HEK293 (cell line): ENCODE data around the gene MBLAC1.

Source experiments
- EGR2 ChIP-seq: fragments of 450-650 bp; formaldehyde crosslinking; IDR thresholded peaks from 2 replicates; pipeline ENCODE4 v1.5.1; 2016; ENCODE audit warnings: low read depth, missing biosample characterization, missing genetic modification characterization
- GFI1B ChIP-seq: fragments of 450-650 bp; formaldehyde crosslinking; IDR thresholded peaks from 2 replicates; pipeline ENCODE4 v1.5.1; 2016; ENCODE audit warnings: missing biosample characterization, missing genetic modification characterization
- KLF8 ChIP-seq: fragments of 450-650 bp; formaldehyde crosslinking; IDR thresholded peaks from 2 replicates; pipeline ENCODE4 v1.5.1; 2016; ENCODE audit warnings: missing biosample characterization, missing genetic modification characterization
- KLF9 ChIP-seq: fragments of 450-650 bp; formaldehyde crosslinking; IDR thresholded peaks from 2 replicates; pipeline ENCODE4 v1.5.1; 2016; ENCODE audit warnings: missing biosample characterization, missing genetic modification characterization, low read depth
- ZNF302 ChIP-seq: fragments of 450-650 bp; formaldehyde crosslinking; IDR thresholded peaks from 2 replicates; pipeline ENCODE4 v1.5.1; 2016; ENCODE audit warnings: missing biosample characterization, missing genetic modification characterization, low read depth
- ZNF354C ChIP-seq: fragments of 450-650 bp; formaldehyde crosslinking; IDR thresholded peaks from 2 replicates; pipeline ENCODE4 v1.5.1; 2016; ENCODE audit warnings: missing biosample characterization, missing genetic modification characterization, low read depth, borderline replicate concordance
- ZNF473 ChIP-seq: fragments of 450-650 bp; formaldehyde crosslinking; IDR thresholded peaks from 2 replicates; pipeline ENCODE4 v1.5.1; 2017; ENCODE audit warnings: missing biosample characterization, missing genetic modification characterization
- ZNF501 ChIP-seq: fragments of 450-650 bp; formaldehyde crosslinking; IDR thresholded peaks from 2 replicates; pipeline ENCODE4 v1.5.1; 2016; ENCODE audit warnings: missing biosample characterization, missing genetic modification characterization
- ZNF629 ChIP-seq: fragments of 450-650 bp; formaldehyde crosslinking; IDR thresholded peaks from 2 replicates; pipeline ENCODE4 v1.5.1; 2017; ENCODE audit warnings: missing biosample characterization, missing genetic modification characterization
- ZNF664 ChIP-seq: fragments of 450-650 bp; formaldehyde crosslinking; IDR thresholded peaks from 2 replicates; pipeline ENCODE4 v1.5.1; 2016; ENCODE audit warnings: missing biosample characterization, missing genetic modification characterization
- ZNF777 ChIP-seq: fragments of 450-650 bp; formaldehyde crosslinking; IDR thresholded peaks from 2 replicates; pipeline ENCODE4 v1.5.1; 2017; ENCODE audit warnings: missing biosample characterization, missing genetic modification characterization, borderline replicate concordance
- ZSCAN16 ChIP-seq: fragments of 450-650 bp; formaldehyde crosslinking; IDR thresholded peaks from 2 replicates; pipeline ENCODE4 v1.5.1; 2016; ENCODE audit warnings: missing biosample characterization, missing genetic modification characterization
- TF ChIP-seq, protein P1 (sequence below): fragments of 450-650 bp; formaldehyde crosslinking; IDR thresholded peaks from 2 replicates; pipeline ENCODE4 v1.5.1; 2016; ENCODE audit warnings: missing biosample characterization, missing genetic modification characterization, borderline replicate concordance
- TF ChIP-seq, protein P2 (sequence below): fragments of 450-650 bp; IDR thresholded peaks from 2 replicates; pipeline ENCODE4 v1.5.1; 2018; ENCODE audit warnings: missing biosample characterization, missing genetic modification characterization
- TF ChIP-seq, protein P3 (sequence below): fragments of 450-650 bp; formaldehyde crosslinking; IDR thresholded peaks from 2 replicates; pipeline ENCODE4 v1.5.1; 2017; ENCODE audit warnings: missing biosample characterization, mild to moderate bottlenecking, missing genetic modification characterization, moderate library complexity
- TF ChIP-seq, protein P4 (sequence below): fragments of 450-650 bp; formaldehyde crosslinking; conservative IDR thresholded peaks from 2 replicates; pipeline ENCODE4 v1.5.1; 2016; ENCODE audit warnings: low read depth, missing biosample characterization, missing genetic modification characterization
- TF ChIP-seq, protein P5 (sequence below): fragments of 450-650 bp; formaldehyde crosslinking; IDR thresholded peaks from 2 replicates; pipeline ENCODE4 v1.5.1; 2017; ENCODE audit warnings: missing biosample characterization, missing genetic modification characterization

Gene MBLAC1

DNA sequence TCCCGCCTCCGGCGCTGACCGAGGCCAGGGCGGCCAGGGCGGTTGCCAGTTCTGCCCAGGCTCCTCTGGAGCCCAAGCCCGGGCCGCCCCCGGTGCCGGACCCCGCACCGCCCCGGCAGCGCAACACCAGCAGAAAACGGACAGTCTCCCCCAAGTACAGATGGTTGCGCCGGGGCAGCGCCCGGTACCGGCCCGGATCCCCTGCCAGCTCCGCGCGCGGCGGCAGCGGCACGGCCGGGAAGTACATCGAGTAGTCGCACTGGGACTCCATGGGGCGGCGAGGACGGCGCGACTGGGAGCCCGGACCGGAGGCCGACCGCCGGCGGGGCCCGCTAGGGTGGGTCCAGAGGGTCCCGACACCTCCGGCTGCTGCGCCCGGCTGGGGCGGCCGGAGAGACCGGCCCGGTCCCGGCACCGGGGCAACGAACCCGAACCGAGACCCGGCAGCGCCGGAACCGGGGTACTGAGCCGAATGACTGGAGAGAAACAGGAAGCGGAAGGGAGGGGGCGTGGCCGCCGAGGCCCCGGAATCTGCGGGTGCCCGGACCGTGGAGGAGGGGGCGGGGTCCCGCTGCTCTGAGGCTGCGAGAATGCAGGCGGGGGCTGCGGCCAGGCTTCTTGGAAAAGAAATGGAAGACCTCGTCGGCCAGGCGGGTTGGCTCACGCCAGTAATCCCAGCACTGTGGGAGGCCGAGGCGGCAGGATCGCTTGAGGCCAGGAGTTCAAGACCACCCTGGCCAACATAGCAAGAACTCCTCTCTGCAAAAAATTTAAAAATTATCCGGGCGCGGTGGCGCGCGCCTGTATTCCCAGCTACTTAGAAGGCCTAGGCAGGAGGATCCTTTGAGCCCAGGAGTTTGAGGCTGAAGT is 31.7 kb downstream of the MBLAC1 start, which contains the start of gene TRAPPC14 (continued):
- TF ChIP-seq, protein P1, sequence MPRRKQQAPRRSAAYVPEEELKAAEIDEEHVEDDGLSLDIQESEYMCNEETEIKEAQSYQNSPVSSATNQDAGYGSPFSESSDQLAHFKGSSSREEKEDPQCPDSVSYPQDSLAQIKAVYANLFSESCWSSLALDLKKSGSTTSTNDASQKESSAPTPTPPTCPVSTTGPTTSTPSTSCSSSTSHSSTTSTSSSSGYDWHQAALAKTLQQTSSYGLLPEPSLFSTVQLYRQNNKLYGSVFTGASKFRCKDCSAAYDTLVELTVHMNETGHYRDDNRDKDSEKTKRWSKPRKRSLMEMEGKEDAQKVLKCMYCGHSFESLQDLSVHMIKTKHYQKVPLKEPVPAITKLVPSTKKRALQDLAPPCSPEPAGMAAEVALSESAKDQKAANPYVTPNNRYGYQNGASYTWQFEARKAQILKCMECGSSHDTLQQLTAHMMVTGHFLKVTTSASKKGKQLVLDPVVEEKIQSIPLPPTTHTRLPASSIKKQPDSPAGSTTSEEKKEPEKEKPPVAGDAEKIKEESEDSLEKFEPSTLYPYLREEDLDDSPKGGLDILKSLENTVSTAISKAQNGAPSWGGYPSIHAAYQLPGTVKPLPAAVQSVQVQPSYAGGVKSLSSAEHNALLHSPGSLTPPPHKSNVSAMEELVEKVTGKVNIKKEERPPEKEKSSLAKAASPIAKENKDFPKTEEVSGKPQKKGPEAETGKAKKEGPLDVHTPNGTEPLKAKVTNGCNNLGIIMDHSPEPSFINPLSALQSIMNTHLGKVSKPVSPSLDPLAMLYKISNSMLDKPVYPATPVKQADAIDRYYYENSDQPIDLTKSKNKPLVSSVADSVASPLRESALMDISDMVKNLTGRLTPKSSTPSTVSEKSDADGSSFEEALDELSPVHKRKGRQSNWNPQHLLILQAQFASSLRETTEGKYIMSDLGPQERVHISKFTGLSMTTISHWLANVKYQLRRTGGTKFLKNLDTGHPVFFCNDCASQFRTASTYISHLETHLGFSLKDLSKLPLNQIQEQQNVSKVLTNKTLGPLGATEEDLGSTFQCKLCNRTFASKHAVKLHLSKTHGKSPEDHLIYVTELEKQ (tag by site-specific recombination): no peak
- TF ChIP-seq KLF9 (tag by site-specific recombination) (peak; percentile 99), ZNF777 (tag by site-specific recombination) (no peak), KLF8 (peak; percentile 85), ZSCAN16 (tag by site-specific recombination) (0 out of 2 replicates have a peak, but pooled peaks have one; percentile 12), ZNF473 (no peak), ZNF302 (tag by site-specific recombination) (no peak), ZNF501 (tag by site-specific recombination) (no peak), GFI1B (tag by site-specific recombination) (no peak), EGR2 (tag by site-specific recombination) (peak; percentile 60), ZNF629 (tag by site-specific recombination) (peak; percentile 19; the same call in 1 of the 2 replicates), ZNF664 (tag by site-specific recombination) (no peak), ZNF354C (tag by site-specific recombination) (no peak)
- TF ChIP-seq, protein P2, sequence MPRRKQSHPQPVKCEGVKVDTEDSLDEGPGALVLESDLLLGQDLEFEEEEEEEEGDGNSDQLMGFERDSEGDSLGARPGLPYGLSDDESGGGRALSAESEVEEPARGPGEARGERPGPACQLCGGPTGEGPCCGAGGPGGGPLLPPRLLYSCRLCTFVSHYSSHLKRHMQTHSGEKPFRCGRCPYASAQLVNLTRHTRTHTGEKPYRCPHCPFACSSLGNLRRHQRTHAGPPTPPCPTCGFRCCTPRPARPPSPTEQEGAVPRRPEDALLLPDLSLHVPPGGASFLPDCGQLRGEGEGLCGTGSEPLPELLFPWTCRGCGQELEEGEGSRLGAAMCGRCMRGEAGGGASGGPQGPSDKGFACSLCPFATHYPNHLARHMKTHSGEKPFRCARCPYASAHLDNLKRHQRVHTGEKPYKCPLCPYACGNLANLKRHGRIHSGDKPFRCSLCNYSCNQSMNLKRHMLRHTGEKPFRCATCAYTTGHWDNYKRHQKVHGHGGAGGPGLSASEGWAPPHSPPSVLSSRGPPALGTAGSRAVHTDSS: no peak
- TF ChIP-seq, protein P3, sequence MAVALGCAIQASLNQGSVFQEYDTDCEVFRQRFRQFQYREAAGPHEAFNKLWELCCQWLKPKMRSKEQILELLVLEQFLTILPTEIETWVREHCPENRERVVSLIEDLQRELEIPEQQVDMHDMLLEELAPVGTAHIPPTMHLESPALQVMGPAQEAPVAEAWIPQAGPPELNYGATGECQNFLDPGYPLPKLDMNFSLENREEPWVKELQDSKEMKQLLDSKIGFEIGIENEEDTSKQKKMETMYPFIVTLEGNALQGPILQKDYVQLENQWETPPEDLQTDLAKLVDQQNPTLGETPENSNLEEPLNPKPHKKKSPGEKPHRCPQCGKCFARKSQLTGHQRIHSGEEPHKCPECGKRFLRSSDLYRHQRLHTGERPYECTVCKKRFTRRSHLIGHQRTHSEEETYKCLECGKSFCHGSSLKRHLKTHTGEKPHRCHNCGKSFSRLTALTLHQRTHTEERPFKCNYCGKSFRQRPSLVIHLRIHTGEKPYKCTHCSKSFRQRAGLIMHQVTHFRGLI: no peak
- TF ChIP-seq, protein P4, sequence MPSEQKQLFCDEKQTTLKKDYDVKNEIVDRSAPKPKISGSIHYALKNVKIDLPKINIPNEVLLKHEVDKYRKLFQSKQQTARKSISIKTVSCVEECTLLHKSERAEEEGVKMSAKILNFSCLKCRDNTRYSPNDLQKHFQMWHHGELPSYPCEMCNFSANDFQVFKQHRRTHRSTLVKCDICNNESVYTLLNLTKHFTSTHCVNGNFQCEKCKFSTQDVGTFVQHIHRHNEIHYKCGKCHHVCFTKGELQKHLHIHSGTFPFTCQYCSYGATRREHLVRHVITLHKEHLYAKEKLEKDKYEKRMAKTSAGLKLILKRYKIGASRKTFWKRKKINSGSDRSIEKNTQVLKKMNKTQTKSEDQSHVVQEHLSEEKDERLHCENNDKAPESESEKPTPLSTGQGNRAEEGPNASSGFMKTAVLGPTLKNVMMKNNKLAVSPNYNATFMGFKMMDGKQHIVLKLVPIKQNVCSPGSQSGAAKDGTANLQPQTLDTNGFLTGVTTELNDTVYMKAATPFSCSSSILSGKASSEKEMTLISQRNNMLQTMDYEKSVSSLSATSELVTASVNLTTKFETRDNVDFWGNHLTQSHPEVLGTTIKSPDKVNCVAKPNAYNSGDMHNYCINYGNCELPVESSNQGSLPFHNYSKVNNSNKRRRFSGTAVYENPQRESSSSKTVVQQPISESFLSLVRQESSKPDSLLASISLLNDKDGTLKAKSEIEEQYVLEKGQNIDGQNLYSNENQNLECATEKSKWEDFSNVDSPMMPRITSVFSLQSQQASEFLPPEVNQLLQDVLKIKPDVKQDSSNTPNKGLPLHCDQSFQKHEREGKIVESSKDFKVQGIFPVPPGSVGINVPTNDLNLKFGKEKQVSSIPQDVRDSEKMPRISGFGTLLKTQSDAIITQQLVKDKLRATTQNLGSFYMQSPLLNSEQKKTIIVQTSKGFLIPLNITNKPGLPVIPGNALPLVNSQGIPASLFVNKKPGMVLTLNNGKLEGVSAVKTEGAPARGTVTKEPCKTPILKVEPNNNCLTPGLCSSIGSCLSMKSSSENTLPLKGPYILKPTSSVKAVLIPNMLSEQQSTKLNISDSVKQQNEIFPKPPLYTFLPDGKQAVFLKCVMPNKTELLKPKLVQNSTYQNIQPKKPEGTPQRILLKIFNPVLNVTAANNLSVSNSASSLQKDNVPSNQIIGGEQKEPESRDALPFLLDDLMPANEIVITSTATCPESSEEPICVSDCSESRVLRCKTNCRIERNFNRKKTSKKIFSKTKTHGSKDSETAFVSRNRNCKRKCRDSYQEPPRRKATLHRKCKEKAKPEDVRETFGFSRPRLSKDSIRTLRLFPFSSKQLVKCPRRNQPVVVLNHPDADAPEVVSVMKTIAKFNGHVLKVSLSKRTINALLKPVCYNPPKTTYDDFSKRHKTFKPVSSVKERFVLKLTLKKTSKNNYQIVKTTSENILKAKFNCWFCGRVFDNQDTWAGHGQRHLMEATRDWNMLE (tag by site-specific recombination): 0 out of 2 replicates have a peak, but pooled peaks have one; percentile 44
- TF ChIP-seq, protein P5, sequence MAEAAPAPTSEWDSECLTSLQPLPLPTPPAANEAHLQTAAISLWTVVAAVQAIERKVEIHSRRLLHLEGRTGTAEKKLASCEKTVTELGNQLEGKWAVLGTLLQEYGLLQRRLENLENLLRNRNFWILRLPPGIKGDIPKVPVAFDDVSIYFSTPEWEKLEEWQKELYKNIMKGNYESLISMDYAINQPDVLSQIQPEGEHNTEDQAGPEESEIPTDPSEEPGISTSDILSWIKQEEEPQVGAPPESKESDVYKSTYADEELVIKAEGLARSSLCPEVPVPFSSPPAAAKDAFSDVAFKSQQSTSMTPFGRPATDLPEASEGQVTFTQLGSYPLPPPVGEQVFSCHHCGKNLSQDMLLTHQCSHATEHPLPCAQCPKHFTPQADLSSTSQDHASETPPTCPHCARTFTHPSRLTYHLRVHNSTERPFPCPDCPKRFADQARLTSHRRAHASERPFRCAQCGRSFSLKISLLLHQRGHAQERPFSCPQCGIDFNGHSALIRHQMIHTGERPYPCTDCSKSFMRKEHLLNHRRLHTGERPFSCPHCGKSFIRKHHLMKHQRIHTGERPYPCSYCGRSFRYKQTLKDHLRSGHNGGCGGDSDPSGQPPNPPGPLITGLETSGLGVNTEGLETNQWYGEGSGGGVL (tag by site-specific recombination): no peak
